H7 (cell line): ENCODE results near the gene MYH8. TPM values are rescaled to one million over a fixed set of nuclear protein-coding genes. Genes with fewer than 3 reads are reported as not detected.

Source experiments
- DNase-seq: peaks from one replicate; pipeline ENCODE4 v3.0.0; 2012
- H3K27me3 ChIP-seq: 2 replicates; pipeline ENCODE4 v1.6.0; 2011; ENCODE audit warnings: mild to moderate bottlenecking, low read length; ENCODE audit not compliant: control insufficient read depth, insufficient read depth
- H3K36me3 ChIP-seq: replicated peaks from 2 replicates; pipeline ENCODE4 v1.5.1; 2011; ENCODE audit warnings: low read length; ENCODE audit not compliant: control insufficient read depth, insufficient read depth
- H3K4me3 ChIP-seq: 2 replicates; pipeline ENCODE4 v1.5.1; 2011; ENCODE audit warnings: low read depth, mild to moderate bottlenecking, control low read depth, low read length, moderate library complexity; ENCODE audit not compliant: insufficient read depth
- total RNA-seq: library from RNA; depleted of rRNA; stranded (reverse); fragments of >200 nt; shearing (Covaris generic); gene quantifications from 2 replicates; pipeline ENCODE4 v1.2.3, GENCODE V29; 2014

Gene MYH8
- total RNA-seq, 1 experiment from 2014 or later, result not detected

GRCh38 chr17:10403589-10403988 lies 18.2 kb downstream of the MYH8 start:
- DNase-seq, result no peak
- Histone ChIP-seq H3K27me3 (no peaks in the 10 kb centered on the region), H3K4me3 (no peak overlapping the region), H3K36me3 (no peaks in the 10 kb centered on the region)

GRCh38 chr17:10398352-10398751 lies 23.4 kb downstream of the MYH8 start:
- Histone ChIP-seq H3K36me3 (no peaks in the 10 kb centered on the region), H3K4me3 (no peak overlapping the region), H3K27me3 (no peaks in the 10 kb centered on the region)
- peak; percentile 22 for DNase-seq

GRCh38 chr17:10396524-10397163 lies 25.1 kb downstream of the MYH8 start:
- H3K36me3 ChIP-seq, result no peaks in the 10 kb centered on the region

GRCh38 chr17:10394201-10394887 lies 27.4 kb downstream of the MYH8 start:
- no peak for DNase-seq
- Histone ChIP-seq H3K36me3 (no peaks in the 10 kb centered on the region), H3K27me3 (no peaks in the 10 kb centered on the region), H3K4me3 (no peak overlapping the region)

More at GRCh38 chr17:10396524-10397163, 25.1 kb downstream of the MYH8 start:
- Histone ChIP-seq H3K27me3 (no peaks in the 10 kb centered on the region), H3K4me3 (no peak overlapping the region)
- DNase-seq, result no peak

GRCh38 chr17:10392880-10393279 lies 28.9 kb downstream of the MYH8 start:
- DNase-seq, result no peak
- H3K27me3 ChIP-seq, result no peaks in the 10 kb centered on the region
- no peaks in the 10 kb centered on the region for H3K36me3 ChIP-seq
- H3K4me3 ChIP-seq, result no peak overlapping the region

- Histone ChIP-seq H3K36me3 (no peaks in the 10 kb centered on the region), H3K27me3 (no peaks in the 10 kb centered on the region), H3K4me3 (no peak overlapping the region)
- no peak for DNase-seq
Observed at GRCh38 chr17:10385871-10386270, 35.9 kb downstream of the MYH8 start.

GRCh38 chr17:10384175-10384574 lies 37.6 kb downstream of the MYH8 start:
- no peak overlapping the region for H3K4me3 ChIP-seq
- peak; percentile 16 for DNase-seq
- H3K27me3 ChIP-seq, result no peaks in the 10 kb centered on the region
- no peaks in the 10 kb centered on the region for H3K36me3 ChIP-seq

GRCh38 chr17:10380631-10381408 lies 40.9 kb downstream of the MYH8 start:
- no peaks in the 10 kb centered on the region for H3K27me3 ChIP-seq
- H3K36me3 ChIP-seq, result no peaks in the 10 kb centered on the region
- H3K4me3 ChIP-seq, result no peak overlapping the region
- DNase-seq, result no peak

GRCh38 chr17:10372906-10373305 lies 48.8 kb downstream of the MYH8 start, which contains the start of gene MYH13:
MYH13 (minus strand) TSS chr17:10373006; CDS start chr17:10364530, 8,476 bp downstream.
- no peak for DNase-seq
- H3K4me3 ChIP-seq, result no peak within 1 kb of the TSS
- H3K36me3 ChIP-seq, result no peaks in the 10 kb centered on the region
- H3K27me3 ChIP-seq, result no peaks in the 10 kb centered on the region

- Histone ChIP-seq H3K27me3 (no peaks in the 10 kb centered on the region), H3K4me3 (no peak overlapping the region), H3K36me3 (no peaks in the 10 kb centered on the region)
- no peak for DNase-seq
Observed at GRCh38 chr17:10370016-10370608, 51.6 kb downstream of the MYH8 start.

GRCh38 chr17:10369239-10369638 lies 52.5 kb downstream of the MYH8 start:
- no peaks in the 10 kb centered on the region for H3K36me3 ChIP-seq
- no peak for DNase-seq
- no peak overlapping the region for H3K4me3 ChIP-seq
- no peaks in the 10 kb centered on the region for H3K27me3 ChIP-seq

GRCh38 chr17:10368561-10368960 lies 53.2 kb downstream of the MYH8 start:
- Histone ChIP-seq H3K4me3 (no peak overlapping the region), H3K36me3 (no peaks in the 10 kb centered on the region), H3K27me3 (no peaks in the 10 kb centered on the region)
- no peak for DNase-seq

GRCh38 chr17:10360578-10360977 lies 61.2 kb downstream of the MYH8 start:
- no peaks in the 10 kb centered on the region for H3K27me3 ChIP-seq
- no peak overlapping the region for H3K4me3 ChIP-seq
- no peaks in the 10 kb centered on the region for H3K36me3 ChIP-seq
- DNase-seq, result no peak

- H3K36me3 ChIP-seq, result no peaks in the 10 kb centered on the region
- DNase-seq, result peak; percentile 80
- H3K4me3 ChIP-seq, result no peak overlapping the region
- no peaks in the 10 kb centered on the region for H3K27me3 ChIP-seq
Observed at GRCh38 chr17:10357768-10358167, 64.0 kb downstream of the MYH8 start.
